Stimulated activated CD4-positive, alpha-beta T cell treated with anti-CD3 and anti-CD28 coated beads, Interleukin-2, amount 100 ng/mL, for 4 hours (primary cell): Measurements from ENCODE around the gene FAM117B.

Source experiments
- DNase-seq: peaks from one replicate; pipeline ENCODE4 v3.0.0-alpha.2; 2020; ENCODE audit warnings: low read depth

FAM117B gene

GRCh38 chr2:202634556-202635427 is at the start of gene FAM117B:
FAM117B (plus strand) TSS chr2:202634969; CDS start chr2:202635188, 219 bp downstream.
- DNase-seq: peak; percentile 99

GRCh38 chr2:202588647-202589581 is 45.9 kb upstream of the FAM117B start:
- DNase-seq: peak; percentile 59

GRCh38 chr2:202589582-202589949 is 45.2 kb upstream of the FAM117B start:
- no peak for DNase-seq

- DNase-seq: no peak
Measured at GRCh38 chr2:202592566-202592965, 42.2 kb upstream of the FAM117B start.

- DNase-seq: no peak
Measured at GRCh38 chr2:202599105-202599504, 35.7 kb upstream of the FAM117B start.

- DNase-seq: no peak
Measured at GRCh38 chr2:202599911-202600310, 34.9 kb upstream of the FAM117B start.

- DNase-seq: no peak
Measured at GRCh38 chr2:202604699-202605098, 30.1 kb upstream of the FAM117B start.

- no peak for DNase-seq
Measured at GRCh38 chr2:202605174-202605573, 29.6 kb upstream of the FAM117B start.

GRCh38 chr2:202608142-202608852 is 26.5 kb upstream of the FAM117B start:
- no peak for DNase-seq

GRCh38 chr2:202609381-202610145 is 25.2 kb upstream of the FAM117B start:
- no peak for DNase-seq

GRCh38 chr2:202610380-202610779 is 24.4 kb upstream of the FAM117B start:
- DNase-seq: no peak

- DNase-seq: no peak
Measured at GRCh38 chr2:202612145-202612544, 22.6 kb upstream of the FAM117B start.

- no peak for DNase-seq
Measured at GRCh38 chr2:202613479-202613878, 21.3 kb upstream of the FAM117B start.

- DNase-seq: no peak
Measured at GRCh38 chr2:202624133-202624532, 10.6 kb upstream of the FAM117B start.

- DNase-seq: no peak
Measured at GRCh38 chr2:202627042-202627441, 7.7 kb upstream of the FAM117B start.

GRCh38 chr2:202628646-202629198 is 6.0 kb upstream of the FAM117B start:
- DNase-seq: no peak

GRCh38 chr2:202632682-202633290 is 2.0 kb upstream of the FAM117B start:
- no peak for DNase-seq

- DNase-seq: no peak
Measured at GRCh38 chr2:202633470-202633869, 1.3 kb upstream of the FAM117B start.

- DNase-seq: peak; percentile 79
Measured at GRCh38 chr2:202635428-202636212, 851 bp downstream of the FAM117B start.

- DNase-seq: no peak
Measured at GRCh38 chr2:202636213-202636513, 1.4 kb downstream of the FAM117B start.
